A549 treated with DMSO at 1 μM for 4 hours (cell line): Measurements from ENCODE around the gene RNU1-1. TPM values are rescaled to one million over a fixed set of nuclear protein-coding genes. Genes with fewer than 3 reads are reported as not detected.

Experiments used
- total RNA-seq: library from RNA; stranded (reverse); fragments of 200-300 nt; extraction: Qiagen RNA extraction; gene quantifications from 5 replicates; pipeline ENCODE4 v1.2.3, GENCODE V29; 2022; ENCODE audit warnings: low read depth

RNU1-1 gene
- total RNA-seq, result 7.3 TPM in 1 of 5 replicates, not detected in the others

GRCh38 chr1:16514107-16515055 lies at the start of gene RNU1-1:
Gene RNU1-1 (minus strand): TSS chr1:16514285.

Other genes starting within 250 kb of the RNU1-1 start
- gene FBXO42, start 161.8 kb downstream of the RNU1-1 start, total RNA-seq, result 9.0 to 10.3 TPM (median 9.2 TPM) in 5 replicates
- gene SZRD1, start 147.0 kb downstream of the RNU1-1 start, total RNA-seq, result 85.5 to 98.3 TPM (median 94.2 TPM) in 5 replicates
- gene SPATA21, start 76.9 kb downstream of the RNU1-1 start, total RNA-seq, result 0.09 to 0.17 TPM (median 0.12 TPM) in 4 of 5 replicates, not detected in the other
- gene NECAP2, start 73.6 kb downstream of the RNU1-1 start, total RNA-seq, result 37.9 to 42.2 TPM (median 39.4 TPM) in 5 replicates
- gene NBPF1, start 99.3 kb upstream of the RNU1-1 start, total RNA-seq, result 15.1 to 28.2 TPM (median 25.1 TPM) in 5 replicates
- 7.3 TPM in 1 of 5 replicates, not detected in the others for gene RNU1-3, start 152.7 kb upstream of the RNU1-1 start, total RNA-seq
- gene RNU1-4, start 226.2 kb upstream of the RNU1-1 start, total RNA-seq, result 7.3 TPM in 1 of 5 replicates, not detected in the others